Measurements from ENCODE around the gene HOXB2. TPM values are rescaled to one million over a fixed set of nuclear protein-coding genes. Genes with fewer than 3 reads are reported as not detected.

The HOXB2 gene
- total RNA-seq, 1 experiment from 2014 or later: not detected

DNA sequence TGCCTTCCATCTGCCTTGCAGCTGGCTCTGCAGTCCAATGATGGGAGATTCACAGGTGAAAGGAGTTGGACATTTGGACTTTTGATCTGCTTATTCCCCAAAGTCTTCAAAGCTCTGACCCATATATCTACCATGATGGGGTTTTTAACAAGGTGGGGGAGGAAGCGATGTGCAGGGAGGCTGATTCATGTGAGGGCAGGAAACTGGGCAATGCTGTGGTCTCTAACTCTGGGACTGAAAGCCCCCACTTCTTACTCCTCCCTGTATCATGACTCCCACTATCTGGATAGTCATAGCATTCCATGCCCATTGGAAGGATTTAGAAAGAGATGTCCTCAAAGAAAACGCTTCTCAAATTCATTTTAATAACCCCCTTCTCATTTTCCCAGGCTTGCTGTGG, 30.4 kb downstream of the HOXB2 start:
- TF ChIP-seq, protein P1, sequence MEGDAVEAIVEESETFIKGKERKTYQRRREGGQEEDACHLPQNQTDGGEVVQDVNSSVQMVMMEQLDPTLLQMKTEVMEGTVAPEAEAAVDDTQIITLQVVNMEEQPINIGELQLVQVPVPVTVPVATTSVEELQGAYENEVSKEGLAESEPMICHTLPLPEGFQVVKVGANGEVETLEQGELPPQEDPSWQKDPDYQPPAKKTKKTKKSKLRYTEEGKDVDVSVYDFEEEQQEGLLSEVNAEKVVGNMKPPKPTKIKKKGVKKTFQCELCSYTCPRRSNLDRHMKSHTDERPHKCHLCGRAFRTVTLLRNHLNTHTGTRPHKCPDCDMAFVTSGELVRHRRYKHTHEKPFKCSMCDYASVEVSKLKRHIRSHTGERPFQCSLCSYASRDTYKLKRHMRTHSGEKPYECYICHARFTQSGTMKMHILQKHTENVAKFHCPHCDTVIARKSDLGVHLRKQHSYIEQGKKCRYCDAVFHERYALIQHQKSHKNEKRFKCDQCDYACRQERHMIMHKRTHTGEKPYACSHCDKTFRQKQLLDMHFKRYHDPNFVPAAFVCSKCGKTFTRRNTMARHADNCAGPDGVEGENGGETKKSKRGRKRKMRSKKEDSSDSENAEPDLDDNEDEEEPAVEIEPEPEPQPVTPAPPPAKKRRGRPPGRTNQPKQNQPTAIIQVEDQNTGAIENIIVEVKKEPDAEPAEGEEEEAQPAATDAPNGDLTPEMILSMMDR (conservative IDR thresholded peaks at IDR 0.05): no peak
- H3K27me3 ChIP-seq (ENCODE audit: insufficient read depth, low read length): no peaks in the 10 kb centered on the region; the same call in 1 of the 2 replicates
- Mint-ChIP-seq H3K27me3 (ENCODE audit: low read depth) (peaks cover 90% of the 10 kb centered on the region), H3K27ac (no peak overlapping the region; a peak in 1 of 7 replicates), H3K9me3 (peaks cover 0 to 6% of the 10 kb centered on the region in 2 experiments; a peak in 2 of 5 replicates), H3K4me1 (peaks cover 27 to 34% of the 10 kb centered on the region in 2 experiments), H3K36me3 (ENCODE audit: insufficient read depth in 1 of 3, low read depth in 3 of 3) (no peaks in the 10 kb centered on the region), H3K4me3 (no peak overlapping the region)
- H2BK20ac ChIP-seq (ENCODE audit: low read depth, low read length, poor library complexity, severe bottlenecking): no peak overlapping the region
- no peak overlapping the region for H2BK5ac ChIP-seq (ENCODE audit: insufficient read length, low read length)
- no peaks in the 10 kb centered on the region for H4K20me1 ChIP-seq (ENCODE audit: control insufficient read depth, insufficient read depth, insufficient read length)
- peaks cover under 1% of the 10 kb centered on the region; the same call in 1 of the 2 replicates for H3K4me1 ChIP-seq (ENCODE audit: insufficient read depth, low read length)
- H4K8ac ChIP-seq (replicated peaks; ENCODE audit: insufficient read length, low read depth, low read length): no peak overlapping the region
- H2BK15ac ChIP-seq (ENCODE audit: low read depth, low read length): no peak overlapping the region
- no peak overlapping the region for H3K4me2 ChIP-seq (ENCODE audit: insufficient read depth, insufficient read length, low read length)
- no peak overlapping the region for H2AFZ ChIP-seq (ENCODE audit: low read length)
- no peak overlapping the region for H4K91ac ChIP-seq (ENCODE audit: insufficient read length, low read depth, low read length)
- no peaks in the 10 kb centered on the region for H3K9me3 ChIP-seq (ENCODE audit: control insufficient read depth, low read depth, low read length)
- H3K79me2 ChIP-seq (ENCODE audit: insufficient read depth, low read length): no peaks in the 10 kb centered on the region
- H3T11ph ChIP-seq (ENCODE audit: low read length): no peak overlapping the region
- H3K23me2 ChIP-seq (ENCODE audit: insufficient read length, low read depth, low read length, poor library complexity, severe bottlenecking): no peaks in the 10 kb centered on the region
- H4K5ac ChIP-seq (ENCODE audit: insufficient read length, low read depth, low read length): no peak overlapping the region
- H2AK5ac ChIP-seq (ENCODE audit: insufficient read length, low read length): no peak overlapping the region
- H2BK120ac ChIP-seq (ENCODE audit: low read depth, low read length, poor library complexity, severe bottlenecking): no peak overlapping the region
- no peak overlapping the region for H3K18ac ChIP-seq (ENCODE audit: insufficient read length, low read depth, low read length)
- no peak overlapping the region for H2BK12ac ChIP-seq (ENCODE audit: insufficient read length, low read depth, low read length)
- H3K9ac ChIP-seq (ENCODE audit: extremely low read depth, insufficient read length, low read length): no peak overlapping the region
- DNase-seq: no peak
- no CpG with 5 or more reads among the region's 2 CpGs for WGBS (ENCODE audit: extremely low coverage, insufficient read length, low lambda C conversion rate)
- H3K14ac ChIP-seq (ENCODE audit: insufficient read depth, low read length): no peak overlapping the region
- H3K79me1 ChIP-seq (ENCODE audit: insufficient read depth, low read depth, low read length, poor library complexity, severe bottlenecking): no peaks in the 10 kb centered on the region
- no peak overlapping the region for H3K23ac ChIP-seq (ENCODE audit: insufficient read length, low read depth, low read length)
- no peak overlapping the region for H3K56ac ChIP-seq (ENCODE audit: insufficient read length, low read depth, low read length)
- no peak overlapping the region for H3K27ac ChIP-seq (ENCODE audit: insufficient read length, low read depth, low read length)
- H3K4ac ChIP-seq (ENCODE audit: low read depth, low read length): no peak overlapping the region
